ENCODE results near the gene HIVEP3. TPM values are rescaled to one million over a fixed set of nuclear protein-coding genes. Genes with fewer than 3 reads are reported as not detected.

Gene HIVEP3
- polyA plus RNA-seq, 1 of the 3 experiments (the other 2 are of a cell fraction): 6.4 TPM

GRCh38 chr1:41718497-41718896 is 200.2 kb downstream of the HIVEP3 start:
- Histone ChIP-seq H3K4me1 (ENCODE audit: control insufficient read depth in 1 of 2, insufficient read depth in 2 of 2, low read depth in 1 of 2, low read length in 1 of 2) (peaks cover 14 to 50% of the 10 kb centered on the region in 2 experiments), H2AFZ (ENCODE audit: low read depth) (no peak overlapping the region), H3K4me2 (no peak overlapping the region), H3F3A (replicated peaks; ENCODE audit: insufficient read depth) (no peaks in the 10 kb centered on the region), H3K27me3 (ENCODE audit: insufficient read depth) (no peaks in the 10 kb centered on the region), H3K4me3 (ENCODE audit: low read depth in 2 of 2, low read length in 1 of 2) (no peak overlapping the region), H4K20me1 (ENCODE audit: insufficient read depth) (no peaks in the 10 kb centered on the region), H3K36me3 (replicated peaks in 1 of 2; ENCODE audit: control insufficient read depth in 1 of 2, insufficient read depth in 2 of 2, low read length in 1 of 2) (no peaks in the 10 kb centered on the region), H3K9me2 (no peaks in the 10 kb centered on the region), H3K9me3 (no peaks in the 10 kb centered on the region), H3K27ac (ENCODE audit: low read depth in 2 of 2, low read length in 1 of 2) (no peak overlapping the region), H3K79me2 (ENCODE audit: insufficient read depth) (no peaks in the 10 kb centered on the region), H3K9ac (no peak overlapping the region)
- POLR2A ChIA-PET: no interaction called here
- DNase-seq: no peak
- CTCF ChIA-PET: interaction anchor here (1.9 kb wide), 1 partner anchor 144 kb away, joined by 4 read pairs; no protein-coding TSS in a partner anchor
- WGBS (ENCODE audit: low lambda C conversion rate): 96% methylated on average over 7 of the region's 7 CpGs
- no peak for TF ChIP-seq FOSL2 (IDR thresholded peaks at IDR 0.05; ENCODE audit: borderline replicate concordance, low read depth)
- TF ChIP-seq, protein P1, sequence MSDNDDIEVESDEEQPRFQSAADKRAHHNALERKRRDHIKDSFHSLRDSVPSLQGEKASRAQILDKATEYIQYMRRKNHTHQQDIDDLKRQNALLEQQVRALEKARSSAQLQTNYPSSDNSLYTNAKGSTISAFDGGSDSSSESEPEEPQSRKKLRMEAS (IDR thresholded peaks at IDR 0.05; ENCODE audit: low read depth): no peak
- TF ChIP-seq NRF1 (IDR thresholded peaks at IDR 0.05; ENCODE audit: low read depth, low read length): no peak
- TF ChIP-seq EP300 (IDR thresholded peaks at IDR 0.05; ENCODE audit: borderline replicate concordance in 1 of 2, low read depth in 1 of 2, low read length in 1 of 2): no peak
- TF ChIP-seq POLR2AphosphoS5 (IDR thresholded peaks at IDR 0.05; ENCODE audit: low read depth, low read length): no peak
- TF ChIP-seq PBX3 (IDR thresholded peaks at IDR 0.05): no peak
- TF ChIP-seq EZH2phosphoT487 (IDR thresholded peaks at IDR 0.05; ENCODE audit: borderline replicate concordance, low read depth): no peak
- TF ChIP-seq TAF1 (IDR thresholded peaks at IDR 0.05; ENCODE audit: borderline replicate concordance, low read depth, low read length): no peak

DNA sequence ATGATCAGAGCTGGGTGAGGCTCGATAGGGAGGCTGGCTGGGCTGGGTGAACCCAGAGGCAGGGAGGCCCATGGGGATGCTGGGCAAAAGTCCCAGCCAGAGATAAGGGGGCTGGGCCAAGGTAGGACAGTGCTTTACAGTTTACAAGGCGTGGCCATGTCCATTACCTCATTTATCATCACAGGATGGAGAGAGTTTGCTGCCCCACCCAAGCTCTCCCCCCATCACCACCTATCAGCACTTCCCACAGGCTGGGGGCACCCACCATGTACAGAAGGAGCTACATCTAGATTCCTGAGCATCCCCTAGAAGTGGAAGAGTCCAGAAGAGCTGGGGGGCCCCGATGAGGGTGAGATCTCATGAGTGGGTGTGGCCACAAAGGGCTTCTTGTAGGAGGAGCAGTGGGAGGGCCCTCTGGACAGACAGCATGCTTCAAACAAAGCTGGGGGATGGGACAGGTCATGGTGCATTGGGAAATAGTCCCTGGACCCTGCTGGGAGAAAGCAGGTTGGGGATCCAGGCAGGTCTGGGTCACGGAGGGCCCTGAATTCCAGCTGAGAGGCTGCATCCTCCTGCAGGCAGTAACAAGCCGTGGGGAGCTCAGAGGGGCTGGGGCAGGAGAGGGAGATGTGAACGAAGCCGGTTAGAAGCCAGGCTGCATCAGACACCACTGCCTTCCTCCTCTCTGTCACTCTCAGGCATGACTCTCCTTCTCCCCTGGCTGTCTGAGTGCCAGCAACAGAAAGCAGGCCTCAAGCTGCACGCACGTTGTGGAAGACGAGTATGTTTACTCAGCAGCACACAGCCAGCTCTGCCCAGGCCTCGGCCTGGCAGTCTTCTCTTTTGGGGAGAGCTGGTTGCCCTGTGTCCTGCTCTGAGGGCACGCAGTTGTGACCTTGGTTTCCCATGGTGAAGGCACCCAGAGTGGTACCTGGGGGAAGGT is 202.3 kb downstream of the HIVEP3 start:
- Histone ChIP-seq H2AFZ (ENCODE audit: low read depth) (no peak overlapping the region), H3K9me3 (no peaks in the 10 kb centered on the region), H3K27ac (ENCODE audit: low read depth in 2 of 2, low read length in 1 of 2) (peak overlapping the region in 1 of 2 experiments; percentile 96; a peak in 2 of 4 replicates), H3K9ac (no peak overlapping the region), H3K36me3 (replicated peaks in 1 of 2; ENCODE audit: control insufficient read depth in 1 of 2, insufficient read depth in 2 of 2, low read length in 1 of 2) (no peaks in the 10 kb centered on the region), H3K4me3 (ENCODE audit: low read depth in 2 of 2, low read length in 1 of 2) (no peak overlapping the region), H3K27me3 (ENCODE audit: insufficient read depth) (no peaks in the 10 kb centered on the region), H3F3A (replicated peaks; ENCODE audit: insufficient read depth) (no peaks in the 10 kb centered on the region), H3K4me1 (ENCODE audit: control insufficient read depth in 1 of 2, insufficient read depth in 2 of 2, low read depth in 1 of 2, low read length in 1 of 2) (peaks cover 24 to 71% of the 10 kb centered on the region in 2 experiments), H3K79me2 (ENCODE audit: insufficient read depth) (no peaks in the 10 kb centered on the region), H3K9me2 (no peaks in the 10 kb centered on the region), H4K20me1 (ENCODE audit: insufficient read depth) (no peaks in the 10 kb centered on the region), H3K4me2 (no peak overlapping the region)
- POLR2A ChIA-PET: no interaction called here
- CTCF ChIA-PET: interaction anchor here (0.7 to 1.3 kb wide), 2 partner anchors 42 to 59 kb away, joined by 3 to 5 read pairs; no protein-coding TSS in a partner anchor
- WGBS (ENCODE audit: low lambda C conversion rate): 89% methylated on average over 11 of the region's 12 CpGs
- TF ChIP-seq FOXJ3 (CRISPR knock-in tag; IDR thresholded peaks at IDR 0.05): no peak
- no peak for TF ChIP-seq REST (IDR thresholded peaks at IDR 0.05; ENCODE audit: low read depth, low read length)
- no peak for TF ChIP-seq MXI1 (IDR thresholded peaks at IDR 0.05; ENCODE audit: low read depth, low read length)
- TF ChIP-seq FOXM1 (IDR thresholded peaks at IDR 0.05; ENCODE audit: low read depth): no peak
- no peak for TF ChIP-seq NRF1 (IDR thresholded peaks at IDR 0.05; ENCODE audit: low read depth, low read length)
- no peak for TF ChIP-seq TAF1 (IDR thresholded peaks at IDR 0.05; ENCODE audit: borderline replicate concordance, low read depth, low read length)
- TF ChIP-seq FOSL2 (IDR thresholded peaks at IDR 0.05; ENCODE audit: borderline replicate concordance, low read depth): no peak
- TF ChIP-seq, protein P2, sequence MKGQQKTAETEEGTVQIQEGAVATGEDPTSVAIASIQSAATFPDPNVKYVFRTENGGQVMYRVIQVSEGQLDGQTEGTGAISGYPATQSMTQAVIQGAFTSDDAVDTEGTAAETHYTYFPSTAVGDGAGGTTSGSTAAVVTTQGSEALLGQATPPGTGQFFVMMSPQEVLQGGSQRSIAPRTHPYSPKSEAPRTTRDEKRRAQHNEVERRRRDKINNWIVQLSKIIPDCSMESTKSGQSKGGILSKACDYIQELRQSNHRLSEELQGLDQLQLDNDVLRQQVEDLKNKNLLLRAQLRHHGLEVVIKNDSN (IDR thresholded peaks at IDR 0.05; ENCODE audit: borderline replicate concordance, low read depth): no peak
- TF ChIP-seq GABPA (IDR thresholded peaks at IDR 0.05; ENCODE audit: low read depth): no peak
- no peak for TF ChIP-seq CHD2 (IDR thresholded peaks at IDR 0.05; ENCODE audit: low read length, partially characterized antibody)
- DNase-seq: no peak
